K562 (cell line): ENCODE data around the gene KLK10. TPM values are rescaled to one million over a fixed set of nuclear protein-coding genes. Genes with fewer than 3 reads are reported as not detected.

ENCODE experiments used
- BRF1 ChIP-seq: IDR thresholded peaks from 3 replicates; pipeline ENCODE4 v1.6.1; 2011; ENCODE audit warnings: borderline replicate concordance, mild to moderate bottlenecking; ENCODE audit not compliant: insufficient read length; ENCODE audit errors: extremely low read depth
- E2F3 ChIP-seq: fragments of 250-450 bp; sonication (Bioruptor Pico); IDR thresholded peaks from 2 replicates; pipeline ENCODE4 v1.4.0; 2020; ENCODE audit warnings: mild to moderate bottlenecking
- EZH2 ChIP-seq: IDR thresholded peaks from 2 replicates; pipeline ENCODE4 v1.6.1; 2012; ENCODE audit warnings: low read depth, mild to moderate bottlenecking, inconsistent platforms, low read length, borderline replicate concordance
- JUND ChIP-seq, 2 experiments: IDR thresholded peaks; 2 replicates in 1 of 2; 3 replicates in 1 of 2; pipeline ENCODE4 v1.6.1; 2011; ENCODE audit warnings: borderline replicate concordance in 2 of 2, low read depth in 2 of 2, low read length in 2 of 2, improper control_type of control experiment in 1 of 2, missing biosample characterization in 1 of 2, missing genetic modification characterization in 1 of 2, missing genetic modification reagents in 1 of 2
- NRF1 ChIP-seq, 2 experiments: fragments of 450-650 bp; IDR thresholded peaks in 1 of 2; conservative IDR thresholded peaks in 1 of 2; 2 replicates each; pipeline ENCODE4 v1.6.1; 2014; ENCODE audit warnings: mild to moderate bottlenecking in 2 of 2
- SAP30 ChIP-seq: fragments of 200-600 bp; sonication (generic); IDR thresholded peaks from 2 replicates; pipeline ENCODE4 v1.6.1; 2012; ENCODE audit warnings: borderline replicate concordance, low read depth, mild to moderate bottlenecking, moderate library complexity, low read length, control low read depth, inconsistent platforms; ENCODE audit not compliant: insufficient read depth, poor library complexity, severe bottlenecking
- SMC3 ChIP-seq: conservative IDR thresholded peaks from 2 replicates; pipeline ENCODE4 v1.6.1; 2011; ENCODE audit warnings: low read depth, low read length, improper control_type of control experiment; ENCODE audit not compliant: insufficient read depth
- ZNF12 ChIP-seq: sonication (generic); formaldehyde crosslinking; IDR thresholded peaks from 2 replicates; pipeline ENCODE4 v1.4.0; 2020; ENCODE audit warnings: mild to moderate bottlenecking, missing genetic modification reagents
- ZNF165 ChIP-seq: fragments of 250-450 bp; sonication (Bioruptor Pico); IDR thresholded peaks from 2 replicates; pipeline ENCODE4 v1.4.0; 2020; ENCODE audit warnings: borderline replicate concordance
- polyA plus RNA-seq, 8 experiments: library from polyadenylated mRNA; depleted of rRNA in 4 of 8; stranded (reverse) in 5 of 8; unstranded in 3 of 8; fragments of >200 nt; fragmentation: Nextera tagmentation in 2 of 8; fragmentation: Illumina TruSeq in 1 of 8; extraction: Ambion mirVana in 2 of 8; extraction: Trizol in 1 of 8; gene quantifications; 2 replicates each; pipeline versions ENCODE4 v1.2.1 to v1.2.3, GENCODE V29; 2011 to 2014; ENCODE audit warnings: inconsistent platforms in 1 of 8, missing spikeins in 1 of 8
- total RNA-seq, 7 experiments: library from RNA; depleted of rRNA in 6 of 7; stranded (reverse); fragments of >200 nt in 6 of 7; fragmentation: Illumina TruSeq in 2 of 7; extraction: Trizol in 2 of 7; gene quantifications; 2 replicates each; pipeline versions ENCODE4 v1.2.1 to v1.2.3, GENCODE V29; 2011 to 2021; ENCODE audit warnings: low replicate concordance in 1 of 7
- TF ChIP-seq, protein P1 (sequence below): fragments of 450-650 bp; formaldehyde crosslinking; IDR thresholded peaks from 2 replicates; pipeline ENCODE4 v1.4.0; 2020; ENCODE audit warnings: mild to moderate bottlenecking, mixed read lengths
- TF ChIP-seq, protein P2 (sequence below): fragments of 250-450 bp; sonication (Bioruptor Pico); IDR thresholded peaks from 2 replicates; pipeline ENCODE4 v1.5.0; 2021; ENCODE audit warnings: mild to moderate bottlenecking, moderate library complexity
- TF ChIP-seq, protein P3 (sequence below): IDR thresholded peaks from 2 replicates; pipeline ENCODE4 v1.6.1; 2011; ENCODE audit warnings: borderline replicate concordance, low read depth, mild to moderate bottlenecking, moderate library complexity, low read length; ENCODE audit not compliant: insufficient read depth, poor library complexity, severe bottlenecking

The KLK10 gene
- total and polyA plus RNA-seq, 9 of the 15 experiments (the other 6 are each of a cell fraction or from before 2014, with no cell fraction given), result 0.11 TPM; not detected in 8

DNA sequence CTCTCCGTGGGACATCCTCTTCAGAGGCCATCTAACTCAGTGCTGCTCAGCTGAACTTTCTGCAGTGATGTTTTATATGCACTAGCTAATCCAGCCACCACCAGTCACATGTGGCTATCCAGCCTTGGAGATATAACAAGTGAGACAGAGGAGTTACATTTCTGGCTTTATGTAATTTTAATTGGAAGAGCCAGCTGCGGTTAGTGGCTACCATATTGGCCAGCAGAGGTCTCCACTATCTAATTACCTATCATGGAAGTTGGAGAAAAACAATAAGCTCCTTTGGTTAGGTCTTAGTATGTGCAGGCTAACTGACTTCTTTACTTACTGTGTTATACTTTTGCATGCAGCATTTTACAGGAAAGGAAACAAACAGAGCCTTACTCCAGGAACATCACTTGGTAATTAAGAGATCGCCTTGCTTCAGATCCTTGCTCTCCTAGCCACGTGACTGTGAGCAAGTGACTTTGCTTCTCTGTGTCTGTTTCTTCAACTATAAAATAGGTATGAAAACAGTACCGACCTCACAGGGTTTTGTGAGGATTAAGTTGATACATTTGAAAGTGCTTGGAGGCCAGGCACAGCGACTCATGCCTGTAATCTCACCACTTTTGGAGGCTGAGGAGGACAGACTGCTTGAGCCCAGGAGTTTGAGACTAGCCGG is 1.6 kb upstream of the KLK10 start (continued):
- TF ChIP-seq NRF1 (conservative IDR thresholded peaks at IDR 0.05 in 1 of 2, IDR thresholded peaks at IDR 0.05 in 1 of 2) (peak in 1 of 2 experiments; percentile 24; a peak in 1 of 4 replicates), BRF1 (no peak), JUND (IDR thresholded peaks at IDR 0.05; ENCODE audit: borderline replicate concordance, low read depth, low read length) (0 out of 2 replicates have a peak, but pooled peaks have one; percentile 6), JUND (tag; IDR thresholded peaks at IDR 0.05; ENCODE audit: borderline replicate concordance, low read depth, low read length) (no peak), SMC3 (peak; percentile 68), ZNF12 (CRISPR knock-in tag) (no peak), E2F3 (CRISPR knock-in tag) (no peak), ZNF165 (no peak), SAP30 (no peak), EZH2 (no peak)
- TF ChIP-seq, protein P1, sequence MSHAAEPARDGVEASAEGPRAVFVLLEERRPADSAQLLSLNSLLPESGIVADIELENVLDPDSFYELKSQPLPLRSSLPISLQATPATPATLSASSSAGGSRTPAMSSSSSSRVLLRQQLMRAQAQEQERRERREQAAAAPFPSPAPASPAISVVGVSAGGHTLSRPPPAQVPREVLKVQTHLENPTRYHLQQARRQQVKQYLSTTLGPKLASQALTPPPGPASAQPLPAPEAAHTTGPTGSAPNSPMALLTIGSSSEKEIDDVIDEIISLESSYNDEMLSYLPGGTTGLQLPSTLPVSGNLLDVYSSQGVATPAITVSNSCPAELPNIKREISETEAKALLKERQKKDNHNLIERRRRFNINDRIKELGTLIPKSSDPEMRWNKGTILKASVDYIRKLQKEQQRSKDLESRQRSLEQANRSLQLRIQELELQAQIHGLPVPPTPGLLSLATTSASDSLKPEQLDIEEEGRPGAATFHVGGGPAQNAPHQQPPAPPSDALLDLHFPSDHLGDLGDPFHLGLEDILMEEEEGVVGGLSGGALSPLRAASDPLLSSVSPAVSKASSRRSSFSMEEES (CRISPR knock-in tag), result peak; percentile 63
- TF ChIP-seq, protein P2, sequence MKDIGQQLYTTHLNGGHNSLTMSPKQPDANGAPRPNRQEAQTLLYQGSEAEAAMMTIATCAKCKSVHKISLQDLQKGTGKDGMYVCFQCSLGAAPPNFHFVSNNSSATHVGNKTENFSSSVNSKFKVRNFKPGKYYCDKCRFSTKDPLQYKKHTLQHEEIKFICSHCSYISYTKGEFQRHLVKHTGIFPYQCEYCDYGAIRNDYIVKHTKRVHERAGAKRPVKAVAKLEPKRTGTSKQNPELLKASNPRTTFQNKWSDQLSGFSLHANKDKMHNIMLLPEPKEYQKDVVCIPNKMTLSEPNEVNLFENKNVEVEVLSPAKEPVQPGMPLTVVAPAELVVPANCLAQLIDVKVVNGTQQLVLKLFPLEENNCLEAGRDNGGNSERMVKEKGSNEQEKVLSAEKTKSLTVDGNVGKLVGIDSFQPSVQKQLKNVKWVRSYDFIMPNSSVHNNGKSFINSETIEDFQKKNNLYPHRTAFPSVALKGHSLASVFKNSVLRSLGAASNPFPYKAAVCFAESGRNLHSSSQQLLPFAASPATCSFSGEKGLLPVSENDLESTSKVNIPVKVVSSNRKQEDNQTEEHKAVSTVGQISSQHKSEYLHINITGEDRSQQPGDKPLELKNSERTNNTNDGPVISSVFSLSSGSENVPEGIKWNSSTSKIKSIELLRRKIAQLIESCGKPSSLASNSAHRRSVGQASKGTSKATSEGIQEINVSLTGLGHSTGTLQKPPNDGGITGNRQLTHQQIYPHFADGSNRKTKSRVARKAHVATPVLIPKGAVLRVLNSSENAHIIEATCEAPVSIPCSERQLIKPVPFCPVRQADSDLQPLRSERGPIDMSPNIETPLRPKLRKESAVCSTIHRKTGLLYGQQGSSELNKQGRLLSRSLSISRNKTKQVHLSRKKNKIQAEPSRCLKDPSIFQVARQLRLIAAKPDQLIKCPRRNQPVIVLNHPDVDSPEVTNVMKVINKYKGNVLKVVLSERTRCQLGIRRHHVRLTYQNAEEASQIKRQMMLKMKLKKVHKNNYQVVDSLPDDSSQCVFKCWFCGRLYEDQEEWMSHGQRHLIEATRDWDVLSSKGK (CRISPR knock-in tag), result no peak
- TF ChIP-seq, protein P3, sequence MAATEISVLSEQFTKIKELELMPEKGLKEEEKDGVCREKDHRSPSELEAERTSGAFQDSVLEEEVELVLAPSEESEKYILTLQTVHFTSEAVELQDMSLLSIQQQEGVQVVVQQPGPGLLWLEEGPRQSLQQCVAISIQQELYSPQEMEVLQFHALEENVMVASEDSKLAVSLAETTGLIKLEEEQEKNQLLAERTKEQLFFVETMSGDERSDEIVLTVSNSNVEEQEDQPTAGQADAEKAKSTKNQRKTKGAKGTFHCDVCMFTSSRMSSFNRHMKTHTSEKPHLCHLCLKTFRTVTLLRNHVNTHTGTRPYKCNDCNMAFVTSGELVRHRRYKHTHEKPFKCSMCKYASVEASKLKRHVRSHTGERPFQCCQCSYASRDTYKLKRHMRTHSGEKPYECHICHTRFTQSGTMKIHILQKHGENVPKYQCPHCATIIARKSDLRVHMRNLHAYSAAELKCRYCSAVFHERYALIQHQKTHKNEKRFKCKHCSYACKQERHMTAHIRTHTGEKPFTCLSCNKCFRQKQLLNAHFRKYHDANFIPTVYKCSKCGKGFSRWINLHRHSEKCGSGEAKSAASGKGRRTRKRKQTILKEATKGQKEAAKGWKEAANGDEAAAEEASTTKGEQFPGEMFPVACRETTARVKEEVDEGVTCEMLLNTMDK, result peak; percentile 35
